ENCODE measurements around the gene SRP68.

DNA sequence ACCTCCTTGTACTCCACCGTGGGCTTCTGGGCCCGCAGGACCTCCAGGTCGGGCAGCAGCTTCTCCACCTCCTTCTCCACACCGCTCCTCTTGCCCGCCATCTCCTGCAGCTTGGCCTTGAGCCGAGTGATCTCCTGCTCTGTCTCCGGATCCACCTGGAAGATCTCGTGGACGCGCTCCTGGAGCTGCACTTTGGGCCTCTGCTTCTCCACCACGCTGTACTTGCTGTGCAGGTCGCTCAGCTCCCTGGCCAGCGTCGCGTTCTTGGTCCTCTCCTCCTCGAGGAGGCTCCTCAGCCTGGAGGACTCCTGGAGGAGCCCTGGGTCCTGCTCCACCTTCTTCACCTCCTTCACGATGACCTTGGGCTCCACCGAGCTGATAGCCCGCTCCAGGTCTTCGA, 62.9 kb downstream of the SRP68 start:
- TF ChIP-seq, protein P1, sequence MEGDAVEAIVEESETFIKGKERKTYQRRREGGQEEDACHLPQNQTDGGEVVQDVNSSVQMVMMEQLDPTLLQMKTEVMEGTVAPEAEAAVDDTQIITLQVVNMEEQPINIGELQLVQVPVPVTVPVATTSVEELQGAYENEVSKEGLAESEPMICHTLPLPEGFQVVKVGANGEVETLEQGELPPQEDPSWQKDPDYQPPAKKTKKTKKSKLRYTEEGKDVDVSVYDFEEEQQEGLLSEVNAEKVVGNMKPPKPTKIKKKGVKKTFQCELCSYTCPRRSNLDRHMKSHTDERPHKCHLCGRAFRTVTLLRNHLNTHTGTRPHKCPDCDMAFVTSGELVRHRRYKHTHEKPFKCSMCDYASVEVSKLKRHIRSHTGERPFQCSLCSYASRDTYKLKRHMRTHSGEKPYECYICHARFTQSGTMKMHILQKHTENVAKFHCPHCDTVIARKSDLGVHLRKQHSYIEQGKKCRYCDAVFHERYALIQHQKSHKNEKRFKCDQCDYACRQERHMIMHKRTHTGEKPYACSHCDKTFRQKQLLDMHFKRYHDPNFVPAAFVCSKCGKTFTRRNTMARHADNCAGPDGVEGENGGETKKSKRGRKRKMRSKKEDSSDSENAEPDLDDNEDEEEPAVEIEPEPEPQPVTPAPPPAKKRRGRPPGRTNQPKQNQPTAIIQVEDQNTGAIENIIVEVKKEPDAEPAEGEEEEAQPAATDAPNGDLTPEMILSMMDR (IDR thresholded peaks at IDR 0.05; ENCODE audit: control extremely low read depth in 1 of 3, insufficient read depth in 1 of 3, low read depth in 1 of 3, low read length in 3 of 3) = no peak
- TF ChIP-seq, protein P2, sequence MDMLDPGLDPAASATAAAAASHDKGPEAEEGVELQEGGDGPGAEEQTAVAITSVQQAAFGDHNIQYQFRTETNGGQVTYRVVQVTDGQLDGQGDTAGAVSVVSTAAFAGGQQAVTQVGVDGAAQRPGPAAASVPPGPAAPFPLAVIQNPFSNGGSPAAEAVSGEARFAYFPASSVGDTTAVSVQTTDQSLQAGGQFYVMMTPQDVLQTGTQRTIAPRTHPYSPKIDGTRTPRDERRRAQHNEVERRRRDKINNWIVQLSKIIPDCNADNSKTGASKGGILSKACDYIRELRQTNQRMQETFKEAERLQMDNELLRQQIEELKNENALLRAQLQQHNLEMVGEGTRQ (IDR thresholded peaks at IDR 0.05; ENCODE audit: low read length) = no peak
- TF ChIP-seq GABPA (IDR thresholded peaks at IDR 0.05; ENCODE audit: borderline replicate concordance, insufficient read depth, low read length) (no peak), POLR2AphosphoS5 (IDR thresholded peaks at IDR 0.05; ENCODE audit: low read depth, low read length) (no peak), RXRA (IDR thresholded peaks at IDR 0.05; ENCODE audit: insufficient read depth, low read depth, low read length) (no peak), POLR2A (IDR thresholded peaks at IDR 0.05; ENCODE audit: control extremely low read depth in 1 of 2, low read depth in 2 of 2, low read length in 2 of 2) (no peak), YY1 (IDR thresholded peaks at IDR 0.05; ENCODE audit: low read depth, low read length) (no peak), EZH2 (IDR thresholded peaks at IDR 0.05; ENCODE audit: low read depth, low read length, severe bottlenecking) (no peak), TBP (IDR thresholded peaks at IDR 0.05; ENCODE audit: low read depth, low read length) (no peak), RAD21 (IDR thresholded peaks at IDR 0.05 in 1 of 2, conservative IDR thresholded peaks at IDR 0.05 in 1 of 2; ENCODE audit: low read depth in 2 of 2, low read length in 2 of 2) (no peak), EP300 (IDR thresholded peaks at IDR 0.05; ENCODE audit: borderline replicate concordance in 1 of 2, low read depth in 2 of 2, low read length in 2 of 2) (no peak)
- TF ChIP-seq, protein P3, sequence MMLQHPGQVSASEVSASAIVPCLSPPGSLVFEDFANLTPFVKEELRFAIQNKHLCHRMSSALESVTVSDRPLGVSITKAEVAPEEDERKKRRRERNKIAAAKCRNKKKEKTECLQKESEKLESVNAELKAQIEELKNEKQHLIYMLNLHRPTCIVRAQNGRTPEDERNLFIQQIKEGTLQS (IDR thresholded peaks at IDR 0.05; ENCODE audit: insufficient read depth, low read depth, low read length) = no peak

Data from H1 (cell line).